ENCODE measurements around the gene VPS54. TPM values are rescaled to one million over a fixed set of nuclear protein-coding genes. Genes with fewer than 3 reads are reported as not detected.
"Not testable (repeated sequence)": the region's sequence is repeated elsewhere in the genome, so short reads cannot be mapped to it uniquely, and the experiment has no call there.

VPS54 gene
- total RNA-seq, 2 experiments from 2014 or later, result 16.8 to 17.4 TPM

GRCh38 chr2:63996582-63997198 lies 22.5 kb downstream of the VPS54 start:
- H3K27ac Mint-ChIP-seq, H3K4me3 Mint-ChIP-seq, DNase-seq, H3K27me3 Mint-ChIP-seq, POLR2A ChIA-PET, CTCF ChIA-PET: not testable (repeated sequence)
- H3K9me3 Mint-ChIP-seq, result peaks cover 24% of the 10 kb centered on the region
- H3K4me1 Mint-ChIP-seq, result peaks cover 10% of the 10 kb centered on the region
- H3K36me3 Mint-ChIP-seq (ENCODE audit: low read depth), result peaks cover 40% of the 10 kb centered on the region

GRCh38 chr2:63994329-63995070 lies 24.7 kb downstream of the VPS54 start:
- H3K27me3 Mint-ChIP-seq, H3K27ac Mint-ChIP-seq, H3K4me3 Mint-ChIP-seq, POLR2A ChIA-PET, DNase-seq: not testable (repeated sequence)
- H3K4me1 Mint-ChIP-seq, result peaks cover 10% of the 10 kb centered on the region
- peaks cover 34% of the 10 kb centered on the region for H3K36me3 Mint-ChIP-seq (ENCODE audit: low read depth)
- CTCF ChIA-PET, result interaction anchor here (0.7 kb wide), 1 partner anchor 174 kb away, joined by 3 read pairs; no protein-coding TSS in a partner anchor
- H3K9me3 Mint-ChIP-seq, result peaks cover 29% of the 10 kb centered on the region

GRCh38 chr2:63993871-63994270 lies 25.4 kb downstream of the VPS54 start:
- ChIA-PET POLR2A (no interaction called here), CTCF (no interaction called here)
- Mint-ChIP-seq H3K4me3 (no peak overlapping the region), H3K4me1 (peaks cover 10% of the 10 kb centered on the region), H3K27ac (no peak overlapping the region), H3K27me3 (no peaks in the 10 kb centered on the region), H3K36me3 (ENCODE audit: low read depth) (peaks cover 36% of the 10 kb centered on the region), H3K9me3 (peaks cover 29% of the 10 kb centered on the region)
- DNase-seq, result no peak

- Mint-ChIP-seq H3K36me3 (ENCODE audit: low read depth) (peaks cover 34% of the 10 kb centered on the region), H3K4me1 (peaks cover 10% of the 10 kb centered on the region), H3K9me3 (peaks cover 28% of the 10 kb centered on the region)
- H3K27me3 Mint-ChIP-seq, CTCF ChIA-PET, H3K4me3 Mint-ChIP-seq, POLR2A ChIA-PET, H3K27ac Mint-ChIP-seq, DNase-seq: not testable (repeated sequence)
These were observed 26.1 kb downstream of the VPS54 start for GRCh38 chr2:63993130-63993584.

DNA sequence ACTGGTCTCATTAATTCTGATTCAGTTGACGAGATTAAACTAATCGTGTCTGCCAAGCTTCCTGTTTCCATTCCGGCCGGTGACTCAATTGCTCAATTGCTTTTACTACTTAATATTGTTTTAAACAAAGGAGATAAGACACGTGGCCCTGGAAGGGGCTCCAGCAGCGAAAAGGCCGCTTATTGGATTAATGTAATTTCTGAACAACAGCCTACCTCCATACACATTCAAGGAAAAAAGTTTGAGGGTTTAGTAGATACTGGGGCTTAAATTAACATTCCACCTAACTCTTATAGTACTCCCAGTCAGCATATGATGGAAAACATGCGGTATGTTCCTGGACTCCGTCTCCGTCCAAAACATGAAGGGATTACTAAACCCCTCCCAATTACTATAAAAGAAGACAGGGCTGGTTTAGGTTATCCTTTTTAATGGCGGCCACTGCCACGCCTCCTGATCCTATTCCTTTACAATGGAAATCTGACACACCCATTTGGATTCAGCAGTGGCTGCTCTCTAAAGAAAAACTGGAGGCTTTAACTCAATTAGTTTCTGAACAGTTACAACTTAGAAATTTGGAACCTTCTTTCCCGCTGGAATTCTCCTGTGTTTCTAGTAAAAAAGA lies 27.1 kb downstream of the VPS54 start:
- Mint-ChIP-seq H3K27me3 (no peaks in the 10 kb centered on the region), H3K9me3 (peaks cover 22% of the 10 kb centered on the region), H3K4me3 (no peak overlapping the region), H3K36me3 (ENCODE audit: low read depth) (peaks cover 29% of the 10 kb centered on the region), H3K27ac (no peak overlapping the region), H3K4me1 (peaks cover 10% of the 10 kb centered on the region)
- ChIA-PET POLR2A (no interaction called here), CTCF (no interaction called here)
- no peak for DNase-seq

DNA sequence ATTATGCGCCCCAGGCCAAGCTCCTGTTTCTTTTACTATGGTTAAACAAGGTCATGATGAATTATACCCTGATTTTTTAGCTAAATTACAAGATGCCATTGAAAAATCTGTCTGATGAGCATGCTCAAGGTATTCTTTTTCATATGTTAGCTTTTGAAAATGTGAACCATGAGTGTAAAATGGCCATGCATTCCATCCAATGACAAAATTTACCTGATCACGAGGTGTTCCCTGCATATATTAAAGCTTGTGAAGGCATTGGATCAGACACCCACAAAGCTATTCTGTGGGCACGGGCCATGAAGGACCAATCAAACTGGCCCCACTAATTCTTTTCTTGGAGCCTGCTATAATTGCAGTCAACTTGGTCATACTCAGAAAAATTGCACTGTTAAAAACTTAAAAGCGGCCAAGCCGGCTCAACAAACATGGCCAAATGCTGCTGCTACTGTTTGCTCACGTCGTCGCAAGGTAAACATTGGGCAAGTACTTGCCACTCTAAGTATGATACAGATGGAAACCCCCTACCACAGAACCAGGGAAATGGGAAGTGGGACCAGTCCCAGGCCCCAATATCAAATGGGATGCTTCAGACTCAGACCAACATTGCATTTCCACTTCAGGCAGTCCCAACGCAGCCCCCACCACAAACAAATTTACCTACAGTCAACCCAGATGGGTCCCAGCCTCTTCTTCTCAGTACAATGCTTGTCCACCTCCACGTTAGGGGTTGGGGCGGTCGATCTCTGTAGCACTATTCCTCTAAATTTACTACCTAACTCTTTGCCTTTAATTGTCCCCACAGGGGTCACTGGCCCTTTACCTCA lies 27.8 kb downstream of the VPS54 start:
- POLR2A ChIA-PET, result not testable (repeated sequence)

DNA sequence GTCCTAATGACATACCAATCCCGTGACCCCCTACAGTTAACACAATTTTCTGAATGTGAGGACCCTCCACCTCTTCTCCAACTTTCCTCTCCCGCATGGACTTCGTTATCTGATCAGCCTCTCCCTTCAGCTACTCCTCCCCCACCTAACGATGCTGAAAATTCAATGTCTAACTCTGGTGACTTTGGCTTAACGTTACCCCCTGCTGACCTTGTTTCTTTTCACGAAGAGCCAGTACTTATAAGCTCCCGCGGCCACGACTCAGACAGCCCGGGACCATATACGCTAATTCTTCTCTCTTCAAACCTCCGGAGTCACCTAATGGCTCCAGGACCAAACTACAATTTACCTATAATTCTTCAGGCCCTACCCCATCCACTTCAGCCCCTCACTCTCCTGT lies 29.2 kb downstream of the VPS54 start:
- Mint-ChIP-seq H3K4me3 (no peak overlapping the region), H3K4me1 (peaks cover 20% of the 10 kb centered on the region), H3K36me3 (ENCODE audit: low read depth) (peaks cover 26% of the 10 kb centered on the region), H3K9me3 (peaks cover 13% of the 10 kb centered on the region), H3K27me3 (no peaks in the 10 kb centered on the region), H3K27ac (no peak overlapping the region)
- ChIA-PET POLR2A (no interaction called here), CTCF (no interaction called here)
- DNase-seq, result no peak

More for the DNA sequence above, 27.8 kb downstream of the VPS54 start:
- H3K27me3 Mint-ChIP-seq, H3K4me3 Mint-ChIP-seq, DNase-seq, H3K27ac Mint-ChIP-seq, CTCF ChIA-PET: not testable (repeated sequence)
- Mint-ChIP-seq H3K36me3 (ENCODE audit: low read depth) (peaks cover 26% of the 10 kb centered on the region), H3K9me3 (peaks cover 16% of the 10 kb centered on the region), H3K4me1 (peaks cover 10% of the 10 kb centered on the region)

- peaks cover 22% of the 10 kb centered on the region for H3K4me1 Mint-ChIP-seq
- H3K4me3 Mint-ChIP-seq, DNase-seq, H3K27ac Mint-ChIP-seq, H3K27me3 Mint-ChIP-seq, CTCF ChIA-PET, POLR2A ChIA-PET: not testable (repeated sequence)
- peaks cover 13% of the 10 kb centered on the region for H3K9me3 Mint-ChIP-seq
- peaks cover 25% of the 10 kb centered on the region for H3K36me3 Mint-ChIP-seq (ENCODE audit: low read depth)
These were observed 30.3 kb downstream of the VPS54 start for GRCh38 chr2:63988842-63989436.

DNA sequence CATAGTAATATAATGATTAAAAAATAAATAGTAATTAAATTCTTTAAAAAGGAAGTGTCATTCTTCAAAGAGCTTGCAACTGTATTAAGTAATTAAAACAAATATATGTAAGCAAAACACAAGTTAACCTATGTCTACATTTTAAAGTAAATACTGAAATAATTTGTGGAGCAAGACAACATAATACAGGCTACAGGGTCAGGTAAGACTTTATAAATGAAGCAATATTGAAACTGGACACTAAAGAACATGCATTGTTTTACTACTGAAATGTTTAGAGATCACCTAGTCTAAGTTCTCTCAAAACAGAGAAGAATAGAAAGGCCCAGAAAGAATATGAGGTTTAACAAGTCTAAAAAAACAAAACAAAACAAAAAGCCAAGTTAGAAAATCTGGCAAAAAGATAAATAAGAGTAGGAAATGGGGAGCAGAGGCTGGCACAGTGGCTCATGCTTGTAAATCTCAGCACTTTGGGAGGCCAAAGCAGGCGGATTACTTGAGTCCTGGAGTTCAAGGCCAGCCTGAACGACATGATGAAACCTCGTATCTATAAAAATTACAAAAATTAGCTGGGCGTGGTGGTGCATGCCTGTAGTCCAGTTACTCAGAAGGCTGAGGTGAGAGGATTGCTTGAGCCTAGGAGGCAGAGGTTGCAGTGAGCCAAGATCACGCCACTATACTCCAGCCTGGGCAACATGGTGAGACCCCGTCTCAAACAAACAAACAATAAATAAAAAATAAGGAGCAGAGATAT lies 34.4 kb downstream of the VPS54 start:
- CTCF ChIA-PET, result no interaction called here
- no peak for DNase-seq
- Mint-ChIP-seq H3K4me1 (peaks cover 19% of the 10 kb centered on the region), H3K4me3 (no peak overlapping the region), H3K27ac (no peak overlapping the region), H3K27me3 (no peaks in the 10 kb centered on the region), H3K36me3 (ENCODE audit: low read depth) (peaks cover 31% of the 10 kb centered on the region), H3K9me3 (peaks cover 2% of the 10 kb centered on the region)
- POLR2A ChIA-PET, result no interaction called here

GRCh38 chr2:63983986-63984605 lies 35.1 kb downstream of the VPS54 start:
- Mint-ChIP-seq H3K4me1 (peaks cover 19% of the 10 kb centered on the region), H3K27ac (no peak overlapping the region), H3K27me3 (no peaks in the 10 kb centered on the region), H3K9me3 (peaks cover 2% of the 10 kb centered on the region), H3K36me3 (ENCODE audit: low read depth) (peaks cover 27% of the 10 kb centered on the region), H3K4me3 (no peak overlapping the region)
- DNase-seq, result no peak
- ChIA-PET CTCF (no interaction called here), POLR2A (no interaction called here)

DNA sequence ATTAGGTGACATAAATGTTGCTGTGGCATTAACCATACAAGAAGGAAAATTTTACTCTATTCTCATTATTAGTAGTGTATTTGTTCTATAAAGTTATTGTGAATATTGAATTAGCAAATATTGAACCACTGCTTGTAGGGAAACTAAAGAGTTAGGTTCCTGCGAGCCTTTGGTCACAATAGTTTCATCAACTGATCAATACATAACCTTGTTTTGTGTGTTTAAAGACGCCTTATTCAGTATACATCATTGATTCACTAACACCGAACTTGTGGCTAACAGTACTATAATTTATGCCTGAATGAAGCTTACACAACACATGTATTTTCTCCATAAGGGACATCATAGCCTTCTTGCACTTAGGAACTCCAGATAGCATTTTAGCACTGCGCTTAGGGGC lies 36.9 kb downstream of the VPS54 start:
- no peak overlapping the region for H3K4me3 Mint-ChIP-seq
- H3K9me3 Mint-ChIP-seq, result no peaks in the 10 kb centered on the region
- H3K4me1 Mint-ChIP-seq, result peaks cover 34% of the 10 kb centered on the region
- H3K36me3 Mint-ChIP-seq (ENCODE audit: low read depth), result peaks cover 34% of the 10 kb centered on the region
- H3K27me3 Mint-ChIP-seq, result no peaks in the 10 kb centered on the region
- POLR2A ChIA-PET, result no interaction called here
- no peak overlapping the region for H3K27ac Mint-ChIP-seq
- DNase-seq, result no peak
- CTCF ChIA-PET, result interaction anchor here (1.0 kb wide), 2 partner anchors 82 to 142 kb away, joined by 3 read pairs; no protein-coding TSS in a partner anchor

DNA sequence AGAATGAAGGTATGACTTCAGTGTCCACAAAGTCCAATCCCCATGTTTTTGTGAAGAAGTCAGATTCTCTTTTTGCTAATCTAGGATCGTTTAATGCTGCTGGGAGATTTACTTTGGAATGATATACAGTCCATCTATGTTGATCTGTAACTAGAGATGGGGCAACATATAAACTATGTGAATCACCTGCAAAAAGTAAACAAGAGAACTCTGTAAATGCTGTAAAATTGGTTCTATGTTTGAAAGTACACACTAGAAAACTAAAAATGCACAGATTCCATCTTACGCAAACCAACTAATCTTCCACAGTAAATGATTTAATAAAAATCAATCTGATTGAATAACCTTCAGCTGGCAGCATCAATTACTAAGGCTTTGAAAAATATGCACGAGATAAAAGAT lies 37.5 kb downstream of the VPS54 start:
- ChIA-PET POLR2A (no interaction called here), CTCF (interaction anchor here (1.0 kb wide), 1 partner anchor 81 kb away, joined by 3 read pairs; no protein-coding TSS in a partner anchor)
- H3K27me3 Mint-ChIP-seq, result no peaks in the 10 kb centered on the region
- no peak overlapping the region for H3K4me3 Mint-ChIP-seq
- no peak overlapping the region for H3K27ac Mint-ChIP-seq
- no peaks in the 10 kb centered on the region for H3K9me3 Mint-ChIP-seq
- peaks cover 38% of the 10 kb centered on the region for H3K4me1 Mint-ChIP-seq
- DNase-seq, result no peak
- peaks cover 38% of the 10 kb centered on the region for H3K36me3 Mint-ChIP-seq (ENCODE audit: low read depth)

Measured in activated CD4-positive, alpha-beta T cell treated with anti-CD3 and anti-CD28 coated beads, Interleukin-2, amount 10 ng/mL, durations not matched to agents 7 days and 5 days (primary cell).